SKM-1 (cell line): ENCODE results near the gene OR10H5.
"Not testable (repeated sequence)": the region's sequence is repeated elsewhere in the genome, so short reads cannot be mapped to it uniquely, and the experiment has no call there.

Experiments used
- DNase-seq: peaks from one replicate; lab custom pipeline; 2025; ENCODE audit not compliant: unreplicated experiment; lab: John Stamatoyannopoulos, UW

The OR10H5 gene

GRCh38 chr19:15810335-15810734, 22.9 kb downstream of the OR10H5 start:
- no peak for DNase-seq

- DNase-seq, result no peak
These were observed 24.0 kb downstream of the OR10H5 start for GRCh38 chr19:15811476-15811875.

GRCh38 chr19:15812060-15812722, 24.7 kb downstream of the OR10H5 start:
- DNase-seq, result no peak

GRCh38 chr19:15813916-15814315, 26.5 kb downstream of the OR10H5 start:
- no peak for DNase-seq

- DNase-seq, result no peak
These were observed 27.8 kb downstream of the OR10H5 start, which contains the start of gene OR10H1 for GRCh38 chr19:15815306-15815705. TSS of gene OR10H1 (minus strand) at chr19:15815664. CDS start at chr19:15808037, 7,627 bp downstream.

GRCh38 chr19:15820646-15821045, 33.2 kb downstream of the OR10H5 start:
- no peak for DNase-seq

- DNase-seq, result no peak
These were observed 38.3 kb downstream of the OR10H5 start for GRCh38 chr19:15825753-15826152.

- DNase-seq, result no peak
These were observed 40.7 kb downstream of the OR10H5 start for GRCh38 chr19:15828121-15828610.

- not testable (repeated sequence) for DNase-seq
These were observed 41.3 kb downstream of the OR10H5 start for GRCh38 chr19:15828611-15829305.

- no peak for DNase-seq
These were observed 41.8 kb downstream of the OR10H5 start for GRCh38 chr19:15829306-15829698.

- DNase-seq, result no peak
These were observed 42.3 kb downstream of the OR10H5 start for GRCh38 chr19:15829786-15830185.

- DNase-seq, result no peak
These were observed 44.2 kb downstream of the OR10H5 start for GRCh38 chr19:15831626-15832025.

- not testable (repeated sequence) for DNase-seq
These were observed 46.8 kb downstream of the OR10H5 start for GRCh38 chr19:15834232-15834631.

GRCh38 chr19:15835565-15836329, 48.3 kb downstream of the OR10H5 start:
- not testable (repeated sequence) for DNase-seq

GRCh38 chr19:15836330-15837220, 49.1 kb downstream of the OR10H5 start:
- DNase-seq, result peak; percentile 95

GRCh38 chr19:15837221-15837731, 49.8 kb downstream of the OR10H5 start:
- DNase-seq, result no peak

GRCh38 chr19:15838351-15838750, 50.9 kb downstream of the OR10H5 start:
- DNase-seq, result no peak

- not testable (repeated sequence) for DNase-seq
These were observed 52.4 kb downstream of the OR10H5 start for GRCh38 chr19:15839888-15840287.

- DNase-seq, result no peak
These were observed 53.4 kb downstream of the OR10H5 start for GRCh38 chr19:15840833-15841232.

- no peak for DNase-seq
These were observed 54.6 kb downstream of the OR10H5 start for GRCh38 chr19:15841875-15842569.
